HG03571 (cell line): ENCODE data around the gene MKRN2.
A peak's percentile ranks its signal among the peaks of the same experiment; 100 is the strongest.
"Not testable (repeated sequence)": the region's sequence is repeated elsewhere in the genome, so short reads cannot be mapped to it uniquely, and the experiment has no call there.

Source experiments
- ATAC-seq: cut with Tn5 transposase; IDR thresholded peaks from one replicate; pipeline ENCODE4 v1.9.1; 2021; ENCODE audit not compliant: unreplicated experiment

The MKRN2 gene, protein sequence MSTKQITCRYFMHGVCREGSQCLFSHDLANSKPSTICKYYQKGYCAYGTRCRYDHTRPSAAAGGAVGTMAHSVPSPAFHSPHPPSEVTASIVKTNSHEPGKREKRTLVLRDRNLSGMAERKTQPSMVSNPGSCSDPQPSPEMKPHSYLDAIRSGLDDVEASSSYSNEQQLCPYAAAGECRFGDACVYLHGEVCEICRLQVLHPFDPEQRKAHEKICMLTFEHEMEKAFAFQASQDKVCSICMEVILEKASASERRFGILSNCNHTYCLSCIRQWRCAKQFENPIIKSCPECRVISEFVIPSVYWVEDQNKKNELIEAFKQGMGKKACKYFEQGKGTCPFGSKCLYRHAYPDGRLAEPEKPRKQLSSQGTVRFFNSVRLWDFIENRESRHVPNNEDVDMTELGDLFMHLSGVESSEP

DNA sequence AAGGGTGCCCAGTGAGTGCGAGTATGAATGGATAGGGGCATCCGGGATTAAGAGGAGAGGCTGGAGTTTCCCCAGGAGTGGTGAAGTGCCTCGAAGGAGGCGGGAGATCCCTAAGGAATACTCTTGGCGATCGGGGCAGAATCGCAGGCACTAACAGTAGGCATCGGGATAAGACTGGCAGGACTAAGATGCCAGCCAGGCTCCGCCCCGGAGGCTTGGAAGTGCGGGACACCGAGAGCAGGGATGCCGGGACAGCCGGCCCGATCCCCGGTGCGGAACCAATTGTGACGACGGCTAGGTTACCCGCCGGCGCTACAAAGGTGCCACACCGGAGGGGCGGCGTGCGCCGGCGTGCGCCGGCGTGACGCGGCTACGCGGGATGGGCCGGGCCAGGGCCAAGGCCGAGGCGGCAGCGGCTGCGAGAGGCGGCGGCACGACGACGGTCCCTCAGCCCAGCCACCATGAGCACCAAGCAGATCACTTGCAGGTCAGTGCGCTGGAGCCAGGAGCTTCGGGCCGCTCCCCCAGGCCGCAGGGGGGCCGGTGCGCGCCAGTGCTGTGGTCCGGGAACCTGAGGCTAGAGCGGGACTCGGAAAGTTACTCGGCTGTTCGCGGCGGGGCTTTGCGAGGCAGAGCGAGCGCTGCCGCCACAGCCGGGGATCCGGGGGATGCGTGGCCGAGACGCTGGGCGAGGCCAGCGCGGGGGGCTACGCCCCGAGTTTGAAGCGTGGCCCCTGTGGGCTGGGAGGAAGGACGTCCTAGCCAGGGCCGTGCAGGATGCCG lies at the start of gene MKRN2:
TSS of gene MKRN2 (plus strand) at position 398 of the 783 bp plus-strand sequence. CDS start at position 462, 64 bp downstream.
- peak; percentile 86 for ATAC-seq

DNA sequence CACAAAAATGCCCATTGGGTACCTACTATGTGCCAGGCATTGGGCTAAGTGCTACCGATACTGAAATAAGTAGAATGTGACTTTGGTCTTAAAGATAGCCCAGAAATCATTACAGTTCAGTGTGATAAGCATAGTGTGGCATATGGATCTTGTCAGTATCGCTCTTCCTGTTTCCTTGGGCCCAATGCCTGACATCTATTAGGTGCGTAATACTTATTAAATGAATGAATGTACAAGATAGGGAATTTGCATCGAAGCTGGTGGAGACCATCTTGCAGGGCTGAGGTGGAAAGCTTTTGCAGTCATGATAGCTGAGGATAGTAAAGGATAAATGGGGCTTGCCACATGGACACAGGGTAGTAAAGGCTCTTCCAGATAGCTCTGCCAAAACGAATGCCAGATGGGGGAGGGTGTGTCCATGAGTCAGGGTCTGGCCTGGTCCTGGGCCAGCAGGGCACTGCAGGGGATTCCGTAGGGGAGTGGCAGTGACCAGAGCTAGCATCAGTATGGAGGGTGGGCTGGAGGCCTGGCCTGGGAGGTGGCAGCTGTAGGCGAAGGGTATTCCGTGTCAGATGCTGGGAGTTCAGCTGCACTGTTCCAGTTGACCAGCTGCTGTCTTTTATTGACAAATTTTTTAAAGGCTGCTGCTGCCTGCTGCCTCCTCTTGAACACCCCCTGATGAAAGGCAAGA lies 49.2 kb upstream of the MKRN2 start:
- no peak for ATAC-seq

DNA sequence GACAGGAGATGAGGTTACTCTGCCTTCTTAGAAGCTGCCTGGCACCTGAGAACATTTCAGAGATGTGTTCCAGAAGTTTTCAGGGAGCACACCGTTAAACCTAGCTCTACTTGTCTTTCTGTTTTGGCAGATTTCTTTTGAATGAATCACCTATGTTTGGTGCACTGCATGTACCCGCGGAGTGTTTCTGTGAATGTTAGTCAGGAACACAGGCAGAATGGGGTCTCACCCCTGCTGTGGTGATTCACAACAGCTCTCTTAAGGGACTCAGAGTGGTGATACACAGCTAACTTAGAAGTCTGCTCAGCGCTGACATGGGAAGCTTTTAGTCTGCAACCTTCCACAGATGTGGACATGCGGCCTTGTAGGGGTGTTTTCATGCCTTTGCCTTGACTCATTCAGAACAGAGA lies 48.6 kb upstream of the MKRN2 start:
- no peak for ATAC-seq

DNA sequence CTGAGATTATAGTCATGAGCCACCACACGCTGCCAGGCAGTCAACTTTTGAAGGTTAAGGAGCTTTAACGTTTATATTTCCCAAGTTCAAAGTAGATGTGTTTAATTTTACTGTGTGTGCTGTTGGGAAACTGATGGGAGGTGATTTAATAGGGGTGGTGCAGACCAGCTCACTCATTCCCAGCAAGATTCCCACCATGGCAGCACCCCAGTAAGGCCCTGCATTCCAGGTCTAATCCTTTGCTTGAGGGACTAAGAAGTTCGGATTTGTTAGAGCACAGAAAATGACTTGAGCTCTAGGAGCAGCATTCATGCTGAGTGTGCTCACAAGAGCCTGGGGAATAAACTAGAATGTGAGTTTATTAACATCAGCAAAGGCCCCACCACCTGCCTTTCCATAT lies 47.4 kb upstream of the MKRN2 start:
- ATAC-seq: no peak

DNA sequence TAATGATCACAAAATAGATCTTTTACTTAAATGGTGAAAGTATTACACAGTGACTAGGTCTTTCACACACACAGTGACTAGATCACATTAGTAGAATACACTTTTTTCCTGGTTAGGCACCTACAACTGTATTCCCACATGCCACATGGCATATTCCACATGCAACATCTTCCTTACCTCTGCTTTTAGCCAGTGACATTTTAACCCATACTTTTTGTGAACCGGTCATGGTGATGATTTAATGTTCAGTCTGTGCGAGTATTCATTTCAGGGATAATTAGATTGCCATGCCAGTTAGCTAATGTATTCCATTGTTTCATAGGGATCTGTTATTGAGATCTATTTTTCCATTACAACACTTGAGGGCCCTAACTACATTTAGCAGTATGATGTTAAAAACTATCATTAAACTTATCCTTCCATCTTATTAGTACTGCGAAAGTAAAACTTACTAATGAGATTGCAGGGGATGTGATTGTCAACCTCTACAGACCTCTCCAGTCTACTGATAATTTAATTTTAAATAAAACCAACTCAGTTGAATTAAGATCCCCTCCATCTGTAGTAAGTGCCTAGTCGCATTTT lies 44.3 kb upstream of the MKRN2 start:
- no peak for ATAC-seq

DNA sequence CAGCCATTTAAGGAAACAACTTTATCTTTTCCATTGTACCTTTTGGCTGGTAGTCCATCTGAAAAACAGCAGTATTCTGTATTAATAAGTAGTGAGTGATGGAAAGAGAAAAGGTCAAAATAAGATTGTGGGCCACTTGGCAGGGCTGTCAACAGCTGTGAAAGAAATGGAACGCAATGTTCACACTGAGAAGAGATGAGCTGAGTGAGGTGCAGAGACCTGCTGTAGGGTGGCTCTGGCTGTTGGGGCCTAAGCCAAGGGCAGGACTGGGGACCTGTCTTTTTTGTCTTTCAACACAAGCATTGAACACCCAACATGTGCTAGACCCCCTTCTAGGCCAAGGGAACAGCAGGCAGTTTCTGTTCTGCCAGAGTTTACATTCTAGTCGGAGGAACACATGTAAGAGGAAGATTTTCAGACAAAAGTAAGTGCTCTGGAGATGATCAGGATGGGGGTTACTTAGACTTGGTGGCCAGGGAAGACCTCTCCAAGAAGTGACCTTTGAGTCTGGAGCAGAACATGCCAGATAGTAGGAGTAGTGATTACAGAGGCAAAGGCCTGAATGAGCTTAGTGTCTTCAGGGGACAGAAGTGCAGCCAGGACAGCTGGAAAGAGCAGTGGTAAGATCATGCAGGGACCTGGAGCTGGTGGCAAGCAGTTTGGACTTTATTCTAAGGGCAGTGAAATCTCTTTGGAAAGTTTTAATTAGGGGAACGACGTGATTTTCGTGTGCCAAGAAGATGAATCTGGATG lies 43.0 kb upstream of the MKRN2 start:
- no peak for ATAC-seq

DNA sequence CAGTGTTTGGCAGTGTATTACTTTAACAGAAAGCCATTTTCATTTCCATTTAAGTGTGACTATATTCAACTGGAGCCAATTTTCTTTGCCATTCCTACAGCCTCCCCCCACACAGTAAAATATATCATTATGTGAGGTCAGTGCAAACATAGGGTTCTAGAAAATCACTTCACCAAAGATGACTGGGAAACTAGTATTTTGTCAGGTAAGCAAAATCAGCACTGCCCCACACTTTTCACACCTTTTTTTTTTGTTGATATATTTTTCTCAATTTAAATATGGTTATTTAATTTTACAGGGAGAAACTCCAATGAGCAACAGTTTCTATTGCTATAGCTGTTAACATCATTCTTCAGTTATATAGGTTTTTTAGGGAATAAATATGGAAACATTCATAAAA lies 41.3 kb upstream of the MKRN2 start:
- ATAC-seq: no peak

DNA sequence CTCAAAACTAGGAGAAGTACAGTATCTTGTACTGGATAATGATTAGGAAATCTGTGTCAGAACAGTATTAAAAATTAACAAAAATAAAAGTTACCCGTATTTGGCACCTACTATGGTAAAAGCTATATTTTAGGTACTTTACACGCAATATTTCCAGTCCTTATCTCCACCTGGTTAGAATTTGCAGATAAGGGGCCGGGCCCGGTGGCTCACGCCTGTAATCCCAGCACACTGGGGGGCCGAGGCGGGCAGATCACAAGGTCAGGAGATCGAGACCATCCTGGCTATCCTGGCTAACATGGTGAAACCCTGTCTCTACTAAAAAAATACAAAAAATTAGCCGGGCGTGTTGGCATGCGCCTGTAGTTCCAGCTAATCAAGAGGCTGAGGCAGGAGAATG lies 40.0 kb upstream of the MKRN2 start:
- no peak for ATAC-seq

DNA sequence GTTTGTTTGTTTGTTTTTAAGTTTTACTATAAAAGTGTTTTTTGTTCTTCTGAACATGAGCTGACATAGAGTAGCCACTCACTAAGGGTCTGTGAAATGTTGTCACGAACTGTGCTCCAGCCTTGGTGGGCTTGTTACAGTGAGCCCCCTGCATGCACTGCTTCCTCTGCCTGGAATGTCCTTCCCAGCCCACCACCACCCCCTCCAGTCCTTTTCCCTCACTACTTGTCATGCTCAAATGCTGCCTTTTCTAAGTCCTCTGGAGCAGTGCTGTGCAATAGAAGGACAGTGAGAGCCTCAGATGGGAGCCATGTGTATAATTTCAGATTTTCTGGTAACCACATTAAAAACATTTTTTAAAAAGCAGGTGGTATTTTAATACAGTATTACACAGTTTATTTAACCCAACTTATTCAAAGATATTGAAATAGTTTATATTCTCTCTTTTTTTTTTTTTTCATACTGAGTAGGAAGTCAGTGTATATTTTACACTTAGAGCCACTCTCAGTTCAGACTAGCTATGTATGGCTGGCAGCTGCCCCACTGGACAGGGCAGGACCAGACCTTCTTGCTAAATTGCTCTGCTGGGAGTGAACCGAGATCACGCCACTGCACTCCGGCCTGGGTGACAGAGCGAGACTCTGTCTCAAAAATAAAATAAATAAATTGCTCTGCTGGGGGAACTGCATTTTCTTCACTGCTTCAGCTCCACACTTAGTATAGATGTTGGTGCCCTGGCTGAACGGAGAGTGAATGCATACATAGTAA lies 38.4 kb upstream of the MKRN2 start:
- ATAC-seq: no peak

DNA sequence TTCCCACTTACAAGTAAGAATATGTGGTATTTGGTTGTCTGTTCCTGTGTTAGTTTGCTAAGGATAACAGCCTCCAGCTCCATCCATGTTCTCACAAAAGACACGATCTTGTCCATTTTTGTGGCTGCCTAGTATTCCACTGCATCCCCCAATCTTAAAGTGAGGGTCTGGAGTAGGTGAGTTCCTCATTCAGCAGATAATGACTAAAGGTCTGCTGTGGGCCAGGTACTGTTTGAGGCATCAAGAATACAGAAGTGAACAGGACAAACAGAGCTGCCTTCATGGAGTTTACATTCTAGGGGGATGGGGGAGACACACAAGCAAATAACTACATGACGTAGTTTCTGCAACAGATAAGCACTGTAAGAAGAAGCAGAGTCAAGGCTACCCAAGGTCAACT lies 35.9 kb upstream of the MKRN2 start:
- ATAC-seq: no peak

DNA sequence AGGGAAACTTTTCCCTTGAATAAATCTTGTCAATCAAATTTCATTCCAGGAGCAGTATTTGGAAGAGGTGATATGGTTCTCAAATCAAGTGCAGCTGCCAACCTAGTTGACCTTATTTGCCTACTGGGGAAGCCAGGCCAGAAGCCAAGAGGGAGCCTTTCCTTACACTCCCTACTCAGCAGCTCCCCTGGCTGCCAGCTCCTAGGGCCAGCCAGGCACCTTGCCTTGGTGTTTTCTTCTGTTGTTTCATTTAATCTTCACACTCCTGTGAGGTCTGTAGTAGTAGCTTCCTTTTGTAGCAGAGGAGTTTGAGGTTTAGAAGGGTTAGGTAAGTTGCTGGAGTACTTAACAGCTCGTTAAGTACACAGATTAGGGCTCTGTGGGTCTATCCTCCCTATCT lies 34.2 kb upstream of the MKRN2 start:
- ATAC-seq: no peak

DNA sequence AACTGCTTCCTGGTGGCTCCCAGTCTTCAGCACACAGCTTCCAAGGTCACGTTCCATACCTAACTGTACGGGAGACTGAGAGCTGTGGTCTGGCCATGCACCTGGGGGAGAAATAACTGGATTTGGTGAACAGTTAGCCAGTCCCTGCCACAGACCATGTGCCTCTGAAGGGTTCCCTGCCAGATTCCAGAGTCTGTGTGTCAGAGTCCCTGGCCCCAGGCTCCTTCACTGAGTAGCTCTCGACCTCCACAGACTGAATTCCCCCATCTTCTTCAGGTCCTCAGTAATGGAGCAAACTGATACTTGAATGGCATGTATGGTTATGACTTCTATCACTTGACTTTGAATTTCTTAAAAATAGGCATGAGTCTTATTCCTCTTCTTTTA lies 29.1 kb upstream of the MKRN2 start:
- no peak for ATAC-seq

DNA sequence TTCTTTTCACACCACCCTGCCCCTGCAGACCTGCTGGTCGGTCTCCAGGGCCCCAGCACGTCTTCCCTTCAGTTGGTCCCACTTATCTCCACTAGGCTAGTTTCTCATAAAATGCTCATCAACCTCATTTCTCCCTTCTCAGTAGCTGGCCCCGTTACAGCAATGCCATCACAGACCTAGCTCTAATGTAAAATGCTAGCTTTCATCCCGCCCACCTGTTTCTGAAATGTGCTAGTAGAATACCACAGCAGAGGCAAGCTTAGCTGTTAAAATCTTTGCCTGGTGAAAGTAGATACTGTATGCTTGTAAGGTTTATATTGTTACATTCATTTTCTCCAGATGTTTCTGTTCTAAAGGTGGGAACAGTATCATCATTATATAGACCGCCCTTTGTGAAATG lies 24.7 kb upstream of the MKRN2 start:
- ATAC-seq: no peak

DNA sequence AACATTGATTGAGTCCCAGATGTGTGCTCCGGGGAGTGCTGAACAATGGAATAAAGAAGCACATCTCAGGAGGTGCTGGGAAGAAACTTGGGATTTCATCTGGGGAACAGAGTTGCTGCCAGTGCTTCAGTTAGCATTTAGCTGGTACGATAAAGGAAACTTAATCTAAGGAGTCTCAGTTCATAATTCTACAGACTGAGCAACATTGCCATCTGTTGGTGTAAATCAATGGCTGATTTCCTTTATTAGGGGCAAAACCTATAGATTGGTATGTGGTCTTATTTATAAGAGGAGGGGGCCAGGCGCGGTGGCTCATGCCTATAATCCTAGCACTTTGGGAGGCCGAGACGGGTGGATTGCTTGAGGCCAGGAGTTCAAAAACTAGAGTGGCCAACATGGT lies 20.5 kb upstream of the MKRN2 start:
- ATAC-seq: no peak

DNA sequence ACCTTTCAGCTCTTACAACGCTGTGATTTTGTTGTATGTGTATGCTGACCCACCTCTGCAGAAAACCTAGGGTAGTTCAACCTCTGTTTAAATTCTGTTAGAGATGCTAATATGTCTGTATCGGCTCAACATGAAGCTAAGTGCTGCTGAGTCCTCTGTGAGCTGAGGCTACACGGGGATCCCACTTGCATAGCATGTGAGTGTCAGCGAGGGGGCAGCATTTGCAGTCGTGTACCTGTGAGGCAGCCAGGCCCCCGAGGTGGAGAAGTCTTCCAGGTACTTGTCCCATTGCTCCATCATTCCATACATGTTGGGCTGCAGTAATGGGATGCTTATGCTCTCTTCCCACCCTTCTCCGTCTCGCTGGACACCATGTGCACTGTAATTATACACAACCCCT lies 15.3 kb upstream of the MKRN2 start:
- no peak for ATAC-seq

DNA sequence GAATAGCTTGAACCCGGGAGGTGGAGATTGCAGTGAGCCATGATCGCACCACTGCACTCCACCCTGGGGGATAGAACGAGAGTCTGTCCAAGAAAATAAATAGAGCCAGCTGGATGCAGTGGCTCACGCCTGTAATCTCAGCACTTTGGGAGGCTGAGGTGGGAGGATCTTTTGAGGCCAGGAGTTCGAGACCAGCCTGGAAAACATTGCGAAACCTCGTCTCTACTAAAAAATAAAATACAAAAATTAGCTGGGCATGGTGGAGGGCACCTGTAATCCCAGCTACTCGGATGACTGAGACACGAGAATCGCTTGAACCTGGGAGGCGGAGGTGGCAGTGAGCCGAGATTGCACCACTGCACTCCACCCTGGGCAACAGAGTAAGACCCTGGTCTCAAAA lies 13.4 kb upstream of the MKRN2 start:
- not testable (repeated sequence) for ATAC-seq

DNA sequence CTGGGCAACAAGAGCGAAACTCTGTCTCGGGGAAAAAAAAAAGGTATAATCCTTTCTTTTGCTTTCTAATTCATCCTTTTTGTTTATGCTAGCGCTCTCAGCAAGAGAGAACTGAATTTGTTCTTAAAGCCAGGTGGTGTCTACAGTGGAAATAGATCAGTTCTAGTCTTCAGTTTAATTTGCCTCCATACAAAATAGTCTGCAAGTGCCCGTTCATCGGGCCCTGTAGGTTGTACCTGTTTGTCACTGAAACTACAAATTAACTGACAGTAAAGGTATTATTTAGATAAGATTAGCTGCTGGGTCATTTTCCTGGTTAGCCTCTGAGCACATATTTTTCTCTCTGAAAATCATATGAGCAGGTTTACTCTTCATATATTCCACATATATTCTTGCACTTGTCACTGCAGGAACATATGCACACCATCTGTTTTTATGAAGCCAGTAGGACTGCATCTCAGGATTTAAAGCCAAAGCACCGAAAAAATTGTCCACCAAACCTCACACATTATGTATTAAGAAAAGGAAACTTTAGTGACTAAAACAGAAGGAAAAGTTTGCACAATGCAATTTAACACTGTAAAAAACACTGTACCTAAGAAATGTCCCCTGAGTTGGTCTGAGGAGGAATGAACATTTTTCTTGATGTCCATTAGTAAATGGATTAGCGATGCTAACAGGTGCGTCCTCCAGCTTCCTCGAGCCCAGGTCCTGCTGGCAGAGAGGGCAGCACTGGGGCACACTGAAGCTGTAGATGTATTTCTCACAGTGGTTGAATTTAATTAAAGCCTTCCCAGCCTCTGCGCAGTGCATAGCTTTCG lies 12.0 kb upstream of the MKRN2 start:
- no peak for ATAC-seq

DNA sequence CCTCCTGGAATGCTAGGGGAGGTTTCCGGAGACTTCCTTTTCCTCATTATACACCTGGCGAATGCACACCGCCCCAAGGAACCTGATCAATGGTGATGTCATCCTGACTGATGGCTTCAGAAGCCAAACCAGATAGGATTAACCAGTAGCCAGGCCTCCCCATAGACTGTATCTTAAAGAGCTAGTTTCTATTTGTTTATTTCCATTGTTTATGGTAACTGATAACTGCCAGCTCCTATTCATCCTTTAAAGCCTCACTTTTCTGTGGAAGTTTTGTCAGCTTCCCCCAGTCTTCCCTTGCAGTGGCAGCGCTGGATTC lies 11.5 kb upstream of the MKRN2 start, which contains the start of gene MKRN2OS:
TSS of gene MKRN2OS (minus strand) at position 27 of the 319 bp plus-strand sequence. CDS start 35 bp downstream, outside the sequence.
- ATAC-seq: no peak
